WTC11 (cell line): ENCODE results near the gene CHRNA1. TPM values are rescaled to one million over a fixed set of nuclear protein-coding genes. Genes with fewer than 3 reads are reported as not detected.

ENCODE experiments used
- ATAC-seq: fragments of 200-7000 bp; cut with Tn5 transposase; 2 replicates; pipeline ENCODE4 v1.10.0; 2021; ENCODE audit warnings: mild to moderate bottlenecking, moderate library complexity
- CTCF ChIA-PET: fragments of 300-600 bp; sonication (Branson Sonifier 250); formaldehyde crosslinking; loops from one replicate; lab custom pipeline; 2021; ENCODE audit warnings: antibody characterized with exemption; lab: Charles Lee
- POLR2A ChIA-PET: fragments of 350-600 bp; sonication (Branson Sonifier 250); formaldehyde crosslinking; loops from one replicate; lab custom pipeline; 2021; ENCODE audit warnings: antibody characterized with exemption; lab: Charles Lee
- DNase-seq: peaks from one replicate; pipeline ENCODE4 v3.0.0; 2021; ENCODE audit warnings: low spot score
- H3K27ac Mint-ChIP-seq: 2 replicates; pipeline ENCODE4 v1.8.0; 2021; ENCODE audit warnings: mixed read lengths
- H3K27me3 Mint-ChIP-seq: 2 replicates; pipeline ENCODE4 v1.8.0; 2021; ENCODE audit warnings: low read depth, mild to moderate bottlenecking, moderate library complexity, mixed read lengths
- H3K36me3 Mint-ChIP-seq: 2 replicates; pipeline ENCODE4 v1.8.0; 2021; ENCODE audit warnings: mixed read lengths
- H3K4me1 Mint-ChIP-seq: 2 replicates; pipeline ENCODE4 v1.8.0; 2022; ENCODE audit warnings: mixed read lengths
- H3K4me3 Mint-ChIP-seq: 2 replicates; pipeline ENCODE4 v1.8.0; 2021; ENCODE audit warnings: mild to moderate bottlenecking, moderate library complexity, mixed read lengths
- H3K9me3 Mint-ChIP-seq: 2 replicates; pipeline ENCODE4 v1.8.0; 2021; ENCODE audit warnings: mixed read lengths
- AR ChIP-seq: fragments of 250-450 bp; sonication (Bioruptor Pico); IDR thresholded peaks from 2 replicates; pipeline ENCODE4 v1.9.0; 2021; ENCODE audit warnings: mild to moderate bottlenecking
- ATF1 ChIP-seq: sonication (generic); formaldehyde crosslinking; IDR thresholded peaks from 2 replicates; pipeline ENCODE4 v1.8.1; 2023; ENCODE audit warnings: mild to moderate bottlenecking, moderate library complexity, missing genetic modification reagents
- CREM ChIP-seq: sonication (generic); formaldehyde crosslinking; IDR thresholded peaks from 2 replicates; pipeline ENCODE4 v1.8.1; 2022; ENCODE audit warnings: mild to moderate bottlenecking, missing genetic modification reagents, moderate library complexity
- FOXP1 ChIP-seq: sonication (generic); formaldehyde crosslinking; IDR thresholded peaks from 2 replicates; pipeline ENCODE4 v1.8.0; 2022; ENCODE audit warnings: missing genetic modification reagents, mild to moderate bottlenecking, moderate library complexity, borderline replicate concordance
- FOXP4 ChIP-seq: sonication (generic); formaldehyde crosslinking; IDR thresholded peaks from 2 replicates; pipeline ENCODE4 v1.8.0; 2022; ENCODE audit warnings: mild to moderate bottlenecking, missing genetic modification reagents
- GTF2I ChIP-seq: fragments of 250-450 bp; sonication (Bioruptor Pico); conservative IDR thresholded peaks from 2 replicates; pipeline ENCODE4 v1.4.0; 2021; ENCODE audit warnings: mild to moderate bottlenecking
- MAX ChIP-seq: sonication (generic); formaldehyde crosslinking; IDR thresholded peaks from 2 replicates; pipeline ENCODE4 v1.8.0; 2022; ENCODE audit warnings: mild to moderate bottlenecking, missing genetic modification reagents
- PRDM15 ChIP-seq: sonication (generic); formaldehyde crosslinking; IDR thresholded peaks from 2 replicates; pipeline ENCODE4 v1.8.0; 2022; ENCODE audit warnings: missing genetic modification reagents
- RELA ChIP-seq: sonication (generic); formaldehyde crosslinking; IDR thresholded peaks from 2 replicates; pipeline ENCODE4 v1.8.1; 2022; ENCODE audit warnings: missing genetic modification reagents, mild to moderate bottlenecking, borderline replicate concordance
- TEAD1 ChIP-seq: sonication (generic); formaldehyde crosslinking; IDR thresholded peaks from 2 replicates; pipeline ENCODE4 v1.8.0; 2022; ENCODE audit warnings: mild to moderate bottlenecking, missing genetic modification reagents
- TP53 ChIP-seq: sonication (generic); formaldehyde crosslinking; IDR thresholded peaks from 2 replicates; pipeline ENCODE4 v1.8.1; 2023; ENCODE audit warnings: mild to moderate bottlenecking, missing genetic modification reagents
- ZNF138 ChIP-seq: sonication (generic); formaldehyde crosslinking; conservative IDR thresholded peaks from 2 replicates; pipeline ENCODE4 v1.8.1; 2022; ENCODE audit warnings: mild to moderate bottlenecking, moderate library complexity, missing genetic modification reagents
- ZNF219 ChIP-seq: sonication (generic); formaldehyde crosslinking; IDR thresholded peaks from 2 replicates; pipeline ENCODE4 v1.8.0; 2023; ENCODE audit warnings: missing genetic modification reagents, mild to moderate bottlenecking, borderline replicate concordance
- ZNF281 ChIP-seq: sonication (generic); formaldehyde crosslinking; IDR thresholded peaks from 2 replicates; pipeline ENCODE4 v1.8.0; 2023; ENCODE audit warnings: mild to moderate bottlenecking, missing genetic modification reagents
- ZNF416 ChIP-seq: fragments of 250-450 bp; sonication (Bioruptor Pico); IDR thresholded peaks from 2 replicates; pipeline ENCODE4 v1.9.0; 2021; ENCODE audit warnings: mild to moderate bottlenecking, inconsistent platforms
- ZNF532 ChIP-seq: fragments of 250-450 bp; sonication (Bioruptor Pico); IDR thresholded peaks from 2 replicates; pipeline ENCODE4 v1.9.0; 2021; ENCODE audit warnings: mild to moderate bottlenecking, borderline replicate concordance
- total RNA-seq: library from RNA; stranded (reverse); gene quantifications from 3 replicates; pipeline ENCODE4 v1.2.3, GENCODE V29; 2021

The CHRNA1 gene
- total RNA-seq, 1 experiment from 2014 or later = not detected

- no peak overlapping the region for H3K4me3 Mint-ChIP-seq
- H3K27ac Mint-ChIP-seq = no peak overlapping the region
- ATAC-seq = no peak
- H3K9me3 Mint-ChIP-seq = peaks cover 8% of the 10 kb centered on the region
- ChIA-PET CTCF (interaction anchor here (0.9 kb wide), 1 partner anchor 31 kb away, joined by 6 read pairs; no protein-coding TSS in a partner anchor), POLR2A (no interaction called here)
- no peaks in the 10 kb centered on the region for H3K36me3 Mint-ChIP-seq
- peaks cover 37% of the 10 kb centered on the region for H3K27me3 Mint-ChIP-seq
- TF ChIP-seq ZNF219 = no peak
- no peak for TF ChIP-seq MAX (CRISPR knock-in tag)
- TF ChIP-seq AR (CRISPR knock-in tag) = no peak
- no peak for TF ChIP-seq RELA (CRISPR knock-in tag)
- no peak for TF ChIP-seq FOXP1 (CRISPR knock-in tag)
- H3K4me1 Mint-ChIP-seq = peaks cover 5% of the 10 kb centered on the region
- DNase-seq = no peak
Measured at GRCh38 chr2:174728096-174728495, 36.2 kb downstream of the CHRNA1 start.

- Mint-ChIP-seq H3K27me3 (peaks cover 33% of the 10 kb centered on the region), H3K4me3 (no peak overlapping the region), H3K4me1 (peaks cover 5% of the 10 kb centered on the region)
- CTCF ChIA-PET = interaction anchor here (0.9 kb wide), 1 partner anchor 45 kb away, joined by 3 read pairs; no protein-coding TSS in a partner anchor
- TF ChIP-seq ZNF416 (no peak), FOXP4 (no peak), ATF1 (CRISPR knock-in tag) (no peak), ZNF281 (CRISPR knock-in tag) (no peak), CREM (no peak), ZNF532 (no peak), TEAD1 (CRISPR knock-in tag) (no peak), TP53 (CRISPR knock-in tag) (no peak), ZNF138 (CRISPR knock-in tag) (no peak), GTF2I (CRISPR knock-in tag) (no peak), PRDM15 (CRISPR knock-in tag) (no peak)
- TF ChIP-seq, all 79 proteins: peak for 0
- ATAC-seq (no peak), DNase-seq (no peak)
- Mint-ChIP-seq H3K27ac (no peak overlapping the region), H3K9me3 (peaks cover 14% of the 10 kb centered on the region), H3K36me3 (peaks cover under 1% of the 10 kb centered on the region; the same call in 1 of the 2 replicates)
- POLR2A ChIA-PET = no interaction called here
Measured at GRCh38 chr2:174726212-174726611, 38.1 kb downstream of the CHRNA1 start.
